ENCODE data around the gene DUOX2.
A peak's percentile ranks its signal among the peaks of the same experiment; 100 is the strongest.

Gene DUOX2

DNA sequence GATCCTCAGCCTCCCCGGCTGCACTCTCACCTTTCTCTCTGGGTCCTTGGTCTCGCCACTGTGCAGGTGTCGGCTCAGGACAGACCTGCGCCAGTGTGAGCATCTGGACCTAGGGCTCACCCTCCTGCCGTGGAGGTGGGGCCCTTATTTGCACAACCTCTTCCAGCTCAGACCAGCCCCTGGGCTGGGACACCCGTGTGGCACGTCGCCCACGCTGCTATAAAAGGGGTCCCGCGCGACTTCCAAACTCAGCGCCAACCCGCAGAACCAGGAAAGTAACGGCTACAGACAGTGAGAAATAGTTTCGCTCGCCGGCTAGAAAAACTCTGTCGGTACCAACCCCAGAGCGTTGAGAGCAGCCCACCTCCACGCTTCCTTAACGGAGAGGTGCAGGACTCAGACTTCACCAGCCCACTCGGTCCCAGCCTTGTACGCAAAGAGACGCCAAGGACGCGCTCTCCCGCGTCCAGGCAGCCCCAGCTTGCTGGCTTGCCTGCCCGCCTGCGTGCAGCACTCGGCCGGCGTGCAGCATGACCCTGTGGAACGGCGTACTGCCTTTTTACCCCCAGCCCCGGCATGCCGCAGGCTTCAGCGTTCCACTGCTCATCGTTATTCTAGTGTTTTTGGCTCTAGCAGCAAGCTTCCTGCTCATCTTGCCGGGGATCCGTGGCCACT is at the start of gene DUOX2, which contains the start of gene DUOXA2:
Gene DUOX2, minus strand, starts transcription at position 97 of the 675 bp plus-strand sequence. CDS start 761 bp downstream, outside the sequence.
Gene DUOXA2, plus strand, starts transcription at position 251 of the 675 bp plus-strand sequence. Its CDS starts 280 bp downstream, at position 531.
- TF ChIP-seq, protein P1, sequence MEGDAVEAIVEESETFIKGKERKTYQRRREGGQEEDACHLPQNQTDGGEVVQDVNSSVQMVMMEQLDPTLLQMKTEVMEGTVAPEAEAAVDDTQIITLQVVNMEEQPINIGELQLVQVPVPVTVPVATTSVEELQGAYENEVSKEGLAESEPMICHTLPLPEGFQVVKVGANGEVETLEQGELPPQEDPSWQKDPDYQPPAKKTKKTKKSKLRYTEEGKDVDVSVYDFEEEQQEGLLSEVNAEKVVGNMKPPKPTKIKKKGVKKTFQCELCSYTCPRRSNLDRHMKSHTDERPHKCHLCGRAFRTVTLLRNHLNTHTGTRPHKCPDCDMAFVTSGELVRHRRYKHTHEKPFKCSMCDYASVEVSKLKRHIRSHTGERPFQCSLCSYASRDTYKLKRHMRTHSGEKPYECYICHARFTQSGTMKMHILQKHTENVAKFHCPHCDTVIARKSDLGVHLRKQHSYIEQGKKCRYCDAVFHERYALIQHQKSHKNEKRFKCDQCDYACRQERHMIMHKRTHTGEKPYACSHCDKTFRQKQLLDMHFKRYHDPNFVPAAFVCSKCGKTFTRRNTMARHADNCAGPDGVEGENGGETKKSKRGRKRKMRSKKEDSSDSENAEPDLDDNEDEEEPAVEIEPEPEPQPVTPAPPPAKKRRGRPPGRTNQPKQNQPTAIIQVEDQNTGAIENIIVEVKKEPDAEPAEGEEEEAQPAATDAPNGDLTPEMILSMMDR (IDR thresholded peaks at IDR 0.05; ENCODE audit: insufficient read depth, low read length, poor library complexity, severe bottlenecking): no peak
- no peak for DNase-seq (ENCODE audit: extremely low read depth, insufficient read length)
- peak within 1 kb of the TSS; percentile 24 for H3K4me3 ChIP-seq (replicated peaks; ENCODE audit: low read depth, low read length)
- H3K27me3 ChIP-seq (replicated peaks; ENCODE audit: control insufficient read depth, insufficient read depth, low read length): peaks cover 14% of the 10 kb centered on the region
- no peaks in the 10 kb centered on the region for H3K36me3 ChIP-seq (ENCODE audit: control insufficient read depth, insufficient read depth, low read length)

DNA sequence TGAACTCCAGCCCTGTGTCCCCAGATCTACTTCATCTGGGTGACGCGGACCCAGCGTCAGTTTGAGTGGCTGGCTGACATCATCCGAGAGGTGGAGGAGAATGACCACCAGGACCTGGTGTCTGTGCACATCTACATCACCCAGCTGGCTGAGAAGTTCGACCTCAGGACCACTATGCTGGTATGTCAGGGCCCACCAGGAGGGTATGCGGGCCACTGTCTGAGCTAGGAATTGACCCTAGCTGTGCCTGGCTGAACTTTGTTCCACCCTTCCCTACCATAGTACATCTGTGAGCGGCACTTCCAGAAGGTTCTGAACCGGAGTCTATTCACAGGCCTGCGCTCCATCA is 49.5 kb upstream of the DUOX2 start:
- H3K36me3 ChIP-seq (ENCODE audit: control insufficient read depth, insufficient read depth, low read length): no peaks in the 10 kb centered on the region; the same call in 1 of the 2 replicates
- H3K27me3 ChIP-seq (replicated peaks; ENCODE audit: control insufficient read depth, insufficient read depth, low read length): no peaks in the 10 kb centered on the region
- TF ChIP-seq, protein P1 (IDR thresholded peaks at IDR 0.05; ENCODE audit: insufficient read depth, low read length, poor library complexity, severe bottlenecking): no peak
- H3K4me3 ChIP-seq (replicated peaks; ENCODE audit: low read depth, low read length): no peak overlapping the region
- no peak for DNase-seq (ENCODE audit: extremely low read depth, insufficient read length)

DNA sequence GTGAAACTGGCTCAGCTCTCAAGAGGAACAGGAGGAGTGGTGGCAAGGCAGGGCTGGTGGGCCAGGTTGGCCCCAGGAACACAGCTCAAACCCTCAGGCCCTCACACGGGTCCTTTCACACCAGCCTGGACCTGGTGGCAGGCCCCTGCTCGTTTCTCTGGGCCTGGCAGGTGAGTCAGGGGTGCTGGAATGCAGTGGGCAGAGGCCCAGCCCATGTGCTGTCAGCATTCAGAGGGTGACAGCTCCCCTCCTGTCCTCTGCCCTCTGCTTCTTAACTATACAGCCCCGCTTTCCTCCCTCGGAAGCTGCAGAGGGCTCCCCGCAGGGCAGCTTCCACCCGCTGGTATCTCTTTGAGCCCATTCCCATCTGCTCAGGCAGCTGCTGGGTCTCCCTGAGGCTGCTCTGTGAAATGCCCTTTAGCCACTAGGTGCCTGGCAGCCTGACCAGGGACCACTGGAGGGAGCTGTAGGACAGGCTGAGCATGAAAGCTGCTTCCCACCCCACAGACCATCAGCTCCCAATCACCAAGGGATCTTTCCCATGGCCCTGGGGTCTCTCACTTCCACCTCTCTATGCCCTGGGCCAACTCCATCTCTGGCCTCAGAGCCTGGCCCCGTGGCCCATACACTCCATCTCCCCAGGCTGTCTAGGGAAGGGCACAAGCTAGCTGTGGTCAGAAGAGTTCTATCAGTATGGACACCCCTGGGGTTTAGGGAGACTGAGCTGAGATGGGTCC is 49.0 kb upstream of the DUOX2 start:
- Histone ChIP-seq H3K4me3 (replicated peaks; ENCODE audit: low read depth, low read length) (no peak overlapping the region), H3K27me3 (replicated peaks; ENCODE audit: control insufficient read depth, insufficient read depth, low read length) (no peaks in the 10 kb centered on the region), H3K36me3 (ENCODE audit: control insufficient read depth, insufficient read depth, low read length) (no peaks in the 10 kb centered on the region; the same call in 1 of the 2 replicates)
- DNase-seq (ENCODE audit: extremely low read depth, insufficient read length): peak; percentile 40
- TF ChIP-seq, protein P1 (IDR thresholded peaks at IDR 0.05; ENCODE audit: insufficient read depth, low read length, poor library complexity, severe bottlenecking): peak; percentile 93

DNA sequence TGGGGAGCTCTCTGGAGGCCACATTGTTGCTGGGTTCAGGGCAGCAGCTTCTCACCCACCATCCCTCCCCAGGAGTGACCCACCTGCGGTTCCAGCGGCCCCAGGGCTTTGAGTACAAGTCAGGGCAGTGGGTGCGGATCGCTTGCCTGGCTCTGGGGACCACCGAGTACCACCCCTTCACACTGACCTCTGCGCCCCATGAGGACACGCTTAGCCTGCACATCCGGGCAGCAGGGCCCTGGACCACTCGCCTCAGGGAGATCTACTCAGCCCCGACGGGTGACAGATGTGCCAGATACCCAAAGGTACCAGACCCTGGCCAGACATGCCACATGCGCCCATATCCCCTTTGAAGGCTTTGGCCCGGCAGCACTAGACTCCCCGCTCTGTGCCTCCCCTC is 47.7 kb upstream of the DUOX2 start:
- TF ChIP-seq, protein P1 (IDR thresholded peaks at IDR 0.05; ENCODE audit: insufficient read depth, low read length, poor library complexity, severe bottlenecking): no peak
- Histone ChIP-seq H3K36me3 (ENCODE audit: control insufficient read depth, insufficient read depth, low read length) (no peaks in the 10 kb centered on the region; the same call in 1 of the 2 replicates), H3K27me3 (replicated peaks; ENCODE audit: control insufficient read depth, insufficient read depth, low read length) (no peaks in the 10 kb centered on the region), H3K4me3 (replicated peaks; ENCODE audit: low read depth, low read length) (no peak overlapping the region)
- DNase-seq (ENCODE audit: extremely low read depth, insufficient read length): no peak

DNA sequence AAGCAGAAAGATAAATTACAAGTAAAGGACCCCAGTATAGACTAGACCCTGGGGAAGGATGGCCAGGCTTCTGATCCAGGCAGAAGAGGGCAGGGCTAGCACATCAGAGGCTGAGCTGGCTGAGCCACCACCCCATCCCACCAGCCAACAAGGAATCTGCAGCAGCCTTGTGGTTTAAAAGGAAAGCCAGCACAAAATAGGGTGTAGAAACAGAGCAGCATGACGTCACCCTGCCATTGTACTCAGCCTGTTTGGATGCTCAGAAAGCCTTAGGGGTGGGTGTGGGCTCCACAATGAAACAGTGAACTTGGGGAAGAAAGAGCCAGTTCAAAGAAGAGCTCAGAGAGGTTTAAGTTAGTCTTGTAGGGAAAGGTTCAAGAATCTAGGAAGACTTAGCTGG is 44.0 kb upstream of the DUOX2 start:
- Histone ChIP-seq H3K36me3 (ENCODE audit: control insufficient read depth, insufficient read depth, low read length) (no peaks in the 10 kb centered on the region), H3K27me3 (replicated peaks; ENCODE audit: control insufficient read depth, insufficient read depth, low read length) (no peaks in the 10 kb centered on the region), H3K4me3 (replicated peaks; ENCODE audit: low read depth, low read length) (no peak overlapping the region)
- TF ChIP-seq, protein P1 (IDR thresholded peaks at IDR 0.05; ENCODE audit: insufficient read depth, low read length, poor library complexity, severe bottlenecking): no peak
- DNase-seq (ENCODE audit: extremely low read depth, insufficient read length): no peak
